H54 (cell line): ENCODE data around the gene INSIG1.

Source experiments
- DNase-seq: peaks from one replicate; pipeline ENCODE4 v3.0.0; 2011; ENCODE audit warnings: low spot score, mixed read lengths; ENCODE audit not compliant: insufficient read length
- FAIRE-seq: peaks from 3 replicates; lab custom pipeline; 2011; peaks lifted over from hg19 to GRCh38; lab: Jason Lieb, UNC
- POLR2A ChIP-seq: IDR thresholded peaks from 2 replicates; pipeline ENCODE4 v1.6.1; 2011; ENCODE audit warnings: low read depth, mild to moderate bottlenecking, low read length

The INSIG1 gene

GRCh38 chr7:155294511-155294778 is 3.2 kb upstream of the INSIG1 start:
- no peak for TF ChIP-seq POLR2A
- DNase-seq: no peak
- no peak for FAIRE-seq

- no peak for TF ChIP-seq POLR2A
- FAIRE-seq (no peak), DNase-seq (no peak)
These were observed 2.2 kb upstream of the INSIG1 start for GRCh38 chr7:155295511-155295910.

GRCh38 chr7:155296006-155296787 is 1.5 kb upstream of the INSIG1 start:
- FAIRE-seq: no peak
- 0 out of 2 replicates have a peak, but pooled peaks have one; percentile 8 for TF ChIP-seq POLR2A
- no peak for DNase-seq

- no peak for FAIRE-seq
- no peak for TF ChIP-seq POLR2A
- peak; percentile 71 for DNase-seq
These were observed 726 bp upstream of the INSIG1 start for GRCh38 chr7:155296788-155297516.

GRCh38 chr7:155298288-155298833 is 683 bp downstream of the INSIG1 start:
- DNase-seq (no peak), FAIRE-seq (no peak)
- TF ChIP-seq POLR2A: no peak

- TF ChIP-seq POLR2A: peak; percentile 40; the same call in 1 of the 2 replicates
- FAIRE-seq: no peak
- DNase-seq: peak; percentile 87
These were observed 1.3 kb downstream of the INSIG1 start for GRCh38 chr7:155298834-155299534.

GRCh38 chr7:155299535-155300202 is 2.0 kb downstream of the INSIG1 start:
- TF ChIP-seq POLR2A: no peak
- DNase-seq: no peak
- FAIRE-seq: no peak

- no peak for FAIRE-seq
- TF ChIP-seq POLR2A: no peak
- DNase-seq: no peak
These were observed 3.2 kb downstream of the INSIG1 start for GRCh38 chr7:155300641-155301452.

- TF ChIP-seq POLR2A: no peak
- FAIRE-seq (no peak), DNase-seq (no peak)
These were observed 5.4 kb downstream of the INSIG1 start for GRCh38 chr7:155303039-155303593.

- no peak for DNase-seq
- no peak for TF ChIP-seq POLR2A
- no peak for FAIRE-seq
These were observed 6.2 kb downstream of the INSIG1 start for GRCh38 chr7:155303897-155304296.

- DNase-seq (no peak), FAIRE-seq (no peak)
- TF ChIP-seq POLR2A: no peak
These were observed 7.7 kb downstream of the INSIG1 start for GRCh38 chr7:155305231-155305904.
